ENCODE data around the gene NT5M.

The NT5M gene

DNA sequence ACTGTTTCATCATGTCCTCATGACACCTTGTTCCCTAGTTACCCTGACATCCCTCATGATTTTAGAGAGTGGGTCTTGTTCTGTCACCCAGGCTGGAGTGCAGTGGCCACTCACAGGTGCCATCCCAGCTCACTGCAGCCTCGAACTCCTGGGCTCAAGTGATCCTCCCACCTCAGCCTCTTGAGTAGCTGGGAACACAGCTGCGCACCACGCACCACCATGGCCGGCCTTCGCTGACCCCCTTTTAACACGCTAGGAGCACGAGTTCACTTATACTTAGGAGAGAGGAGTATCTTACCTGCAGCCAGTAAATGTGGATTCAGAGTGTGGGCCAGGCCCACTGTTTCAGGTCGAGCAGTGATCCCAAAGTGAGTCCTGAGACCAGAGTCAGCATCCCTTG lies 21.4 kb downstream of the NT5M start:
- no peak overlapping the region for H3K9ac ChIP-seq (ENCODE audit: low read length)
- no peak for DNase-seq (ENCODE audit: low read depth)
- H3K4me1 ChIP-seq (ENCODE audit: control insufficient read depth, insufficient read depth, low read length): no peaks in the 10 kb centered on the region
- no peaks in the 10 kb centered on the region for H3K36me3 ChIP-seq (ENCODE audit: control insufficient read depth, insufficient read depth, low read length, severe bottlenecking)
- peaks cover 3% of the 10 kb centered on the region for H3K27me3 ChIP-seq (replicated peaks; ENCODE audit: control insufficient read depth, insufficient read depth, low read length)
- H3K9me3 ChIP-seq (ENCODE audit: control insufficient read depth, low read length): no peaks in the 10 kb centered on the region
- no peak overlapping the region for H3K4me3 ChIP-seq (ENCODE audit: low read length)

- peaks cover 3% of the 10 kb centered on the region for H3K27me3 ChIP-seq (replicated peaks; ENCODE audit: control insufficient read depth, insufficient read depth, low read length)
- no peaks in the 10 kb centered on the region for H3K4me1 ChIP-seq (ENCODE audit: control insufficient read depth, insufficient read depth, low read length)
- no peaks in the 10 kb centered on the region for H3K36me3 ChIP-seq (ENCODE audit: control insufficient read depth, insufficient read depth, low read length, severe bottlenecking)
- H3K4me3 ChIP-seq (ENCODE audit: low read length): no peak overlapping the region
- no peak for DNase-seq (ENCODE audit: low read depth)
- H3K9me3 ChIP-seq (ENCODE audit: control insufficient read depth, low read length): no peaks in the 10 kb centered on the region
- no peak overlapping the region for H3K9ac ChIP-seq (ENCODE audit: low read length)
These were observed 22.1 kb downstream of the NT5M start for GRCh38 chr17:17325228-17325627.

DNA sequence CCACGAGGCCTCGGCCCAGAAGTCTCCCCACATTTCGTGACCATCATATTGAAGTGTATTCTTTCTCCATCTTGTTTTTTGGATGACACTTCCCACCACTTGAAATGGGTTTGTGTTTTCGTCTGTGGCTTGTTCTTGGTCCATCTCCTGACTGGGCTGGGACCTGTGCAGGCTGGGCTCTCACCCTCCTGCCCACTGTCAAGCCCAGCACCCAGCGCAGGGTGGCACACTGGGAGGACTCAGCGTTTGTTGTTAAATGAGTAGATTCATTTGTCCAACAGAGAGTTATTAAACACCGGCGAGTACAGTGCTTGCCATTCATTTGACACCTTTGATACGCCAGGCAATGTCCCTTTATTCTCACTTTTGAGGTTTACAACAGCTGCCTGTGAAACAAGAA lies 22.6 kb downstream of the NT5M start:
- no peak overlapping the region for H3K9ac ChIP-seq (ENCODE audit: low read length)
- peaks cover 3% of the 10 kb centered on the region for H3K27me3 ChIP-seq (replicated peaks; ENCODE audit: control insufficient read depth, insufficient read depth, low read length)
- H3K9me3 ChIP-seq (ENCODE audit: control insufficient read depth, low read length): no peaks in the 10 kb centered on the region
- no peak overlapping the region for H3K4me3 ChIP-seq (ENCODE audit: low read length)
- DNase-seq (ENCODE audit: low read depth): no peak
- H3K36me3 ChIP-seq (ENCODE audit: control insufficient read depth, insufficient read depth, low read length, severe bottlenecking): no peaks in the 10 kb centered on the region
- no peaks in the 10 kb centered on the region for H3K4me1 ChIP-seq (ENCODE audit: control insufficient read depth, insufficient read depth, low read length)

GRCh38 chr17:17326275-17326875 lies 23.2 kb downstream of the NT5M start:
- no peak overlapping the region for H3K9ac ChIP-seq (ENCODE audit: low read length)
- no peak overlapping the region for H3K4me3 ChIP-seq (ENCODE audit: low read length)
- H3K36me3 ChIP-seq (ENCODE audit: control insufficient read depth, insufficient read depth, low read length, severe bottlenecking): no peaks in the 10 kb centered on the region
- no peaks in the 10 kb centered on the region for H3K9me3 ChIP-seq (ENCODE audit: control insufficient read depth, low read length)
- H3K27me3 ChIP-seq (replicated peaks; ENCODE audit: control insufficient read depth, insufficient read depth, low read length): peaks cover 3% of the 10 kb centered on the region
- DNase-seq (ENCODE audit: low read depth): no peak
- H3K4me1 ChIP-seq (ENCODE audit: control insufficient read depth, insufficient read depth, low read length): peaks cover 5% of the 10 kb centered on the region

- no peak for DNase-seq (ENCODE audit: low read depth)
- Histone ChIP-seq H3K4me1 (ENCODE audit: control insufficient read depth, insufficient read depth, low read length) (peaks cover 7% of the 10 kb centered on the region), H3K4me3 (ENCODE audit: low read length) (no peak overlapping the region), H3K27me3 (replicated peaks; ENCODE audit: control insufficient read depth, insufficient read depth, low read length) (peaks cover 3% of the 10 kb centered on the region), H3K36me3 (ENCODE audit: control insufficient read depth, insufficient read depth, low read length, severe bottlenecking) (no peaks in the 10 kb centered on the region), H3K9me3 (ENCODE audit: control insufficient read depth, low read length) (no peaks in the 10 kb centered on the region), H3K9ac (ENCODE audit: low read length) (no peak overlapping the region)
These were observed 25.1 kb downstream of the NT5M start for GRCh38 chr17:17328251-17328650.

- DNase-seq (ENCODE audit: low read depth): no peak
- H3K4me3 ChIP-seq (ENCODE audit: low read length): no peak overlapping the region
- H3K27me3 ChIP-seq (replicated peaks; ENCODE audit: control insufficient read depth, insufficient read depth, low read length): no peaks in the 10 kb centered on the region
- H3K36me3 ChIP-seq (ENCODE audit: control insufficient read depth, insufficient read depth, low read length, severe bottlenecking): no peaks in the 10 kb centered on the region
- no peaks in the 10 kb centered on the region for H3K9me3 ChIP-seq (ENCODE audit: control insufficient read depth, low read length)
- no peak overlapping the region for H3K9ac ChIP-seq (ENCODE audit: low read length)
- H3K4me1 ChIP-seq (ENCODE audit: control insufficient read depth, insufficient read depth, low read length): no peaks in the 10 kb centered on the region
These were observed 38.3 kb downstream of the NT5M start for GRCh38 chr17:17341452-17341851.

DNA sequence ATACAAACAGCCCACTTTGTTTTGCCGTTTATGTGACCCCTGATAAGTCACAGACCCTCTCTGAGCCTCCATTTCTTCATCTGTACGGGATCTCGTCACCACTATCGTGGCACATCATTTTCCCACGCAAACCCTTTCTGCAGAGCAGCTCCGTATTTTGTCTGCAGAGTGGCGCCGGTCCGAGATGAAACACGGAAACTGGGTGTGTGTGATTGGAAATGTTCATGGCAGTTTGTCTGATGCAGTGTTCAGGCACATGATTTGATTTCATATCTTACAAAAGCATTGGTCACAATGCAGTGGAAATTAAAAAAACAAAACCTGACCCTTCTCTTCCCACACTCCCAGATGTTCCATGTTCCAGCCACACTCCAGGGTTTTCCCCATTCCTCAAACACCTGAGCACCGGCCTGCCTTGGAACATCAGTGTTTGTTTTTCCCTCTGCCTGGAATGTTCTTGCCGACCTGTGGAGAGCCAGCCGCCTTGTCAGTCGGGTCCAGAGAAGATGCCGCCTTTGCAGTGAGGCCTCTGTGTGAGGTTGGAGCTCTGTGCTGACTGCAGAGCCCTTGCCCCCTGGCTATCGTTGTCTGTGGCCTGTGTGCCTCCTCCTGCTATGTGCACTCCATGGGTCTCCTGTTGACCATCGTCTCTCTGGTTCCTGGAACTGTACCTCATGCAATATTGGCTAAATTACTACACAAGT lies 39.2 kb downstream of the NT5M start:
- no peak for DNase-seq (ENCODE audit: low read depth)

DNA sequence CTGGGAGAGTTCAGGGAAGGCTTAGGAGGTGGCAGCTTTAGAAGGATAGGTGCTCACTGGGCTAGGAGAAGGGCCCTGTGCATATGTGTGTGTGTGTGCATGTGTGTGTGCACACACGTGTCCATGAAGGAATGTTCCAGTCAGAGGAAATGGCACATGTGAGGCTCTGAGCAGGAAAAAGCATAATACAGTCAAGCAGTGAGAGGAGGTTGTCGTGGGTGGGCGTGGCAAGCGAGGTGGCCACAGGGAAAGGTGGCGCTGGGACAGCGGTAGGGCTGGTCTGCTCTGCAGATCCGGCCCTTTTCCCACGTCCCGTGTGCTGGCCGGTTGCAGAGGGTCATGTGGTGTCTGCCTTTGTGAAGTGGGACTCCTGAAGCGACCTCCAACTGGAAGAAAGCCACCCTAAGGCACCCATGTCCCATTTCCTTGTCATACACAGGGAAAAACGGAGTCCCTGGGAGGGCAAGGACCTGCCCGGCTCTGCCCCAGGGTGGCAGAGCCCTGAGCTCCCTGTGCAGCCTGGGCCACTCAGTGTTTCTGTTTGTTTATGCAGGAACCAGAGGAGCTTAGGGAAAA lies 40.1 kb downstream of the NT5M start:
- H3K36me3 ChIP-seq (ENCODE audit: control insufficient read depth, insufficient read depth, low read length, severe bottlenecking): no peaks in the 10 kb centered on the region
- H3K9me3 ChIP-seq (ENCODE audit: control insufficient read depth, low read length): no peaks in the 10 kb centered on the region
- no peak for DNase-seq (ENCODE audit: low read depth)
- no peak overlapping the region for H3K9ac ChIP-seq (ENCODE audit: low read length)
- no peaks in the 10 kb centered on the region for H3K27me3 ChIP-seq (replicated peaks; ENCODE audit: control insufficient read depth, insufficient read depth, low read length)
- H3K4me3 ChIP-seq (ENCODE audit: low read length): no peak overlapping the region
- no peaks in the 10 kb centered on the region for H3K4me1 ChIP-seq (ENCODE audit: control insufficient read depth, insufficient read depth, low read length)

More for the DNA sequence above, 39.2 kb downstream of the NT5M start:
- Histone ChIP-seq H3K9me3 (ENCODE audit: control insufficient read depth, low read length) (no peaks in the 10 kb centered on the region), H3K27me3 (replicated peaks; ENCODE audit: control insufficient read depth, insufficient read depth, low read length) (no peaks in the 10 kb centered on the region), H3K4me1 (ENCODE audit: control insufficient read depth, insufficient read depth, low read length) (no peaks in the 10 kb centered on the region), H3K4me3 (ENCODE audit: low read length) (no peak overlapping the region), H3K36me3 (ENCODE audit: control insufficient read depth, insufficient read depth, low read length, severe bottlenecking) (no peaks in the 10 kb centered on the region), H3K9ac (ENCODE audit: low read length) (no peak overlapping the region)

- H3K4me3 ChIP-seq (ENCODE audit: low read length): no peak overlapping the region
- no peaks in the 10 kb centered on the region for H3K27me3 ChIP-seq (replicated peaks; ENCODE audit: control insufficient read depth, insufficient read depth, low read length)
- H3K9me3 ChIP-seq (ENCODE audit: control insufficient read depth, low read length): no peaks in the 10 kb centered on the region
- peaks cover under 1% of the 10 kb centered on the region for H3K4me1 ChIP-seq (ENCODE audit: control insufficient read depth, insufficient read depth, low read length)
- H3K9ac ChIP-seq (ENCODE audit: low read length): no peak overlapping the region
- no peak for DNase-seq (ENCODE audit: low read depth)
- no peaks in the 10 kb centered on the region for H3K36me3 ChIP-seq (ENCODE audit: control insufficient read depth, insufficient read depth, low read length, severe bottlenecking)
These were observed 40.8 kb downstream of the NT5M start for GRCh38 chr17:17343896-17344506.

DNA sequence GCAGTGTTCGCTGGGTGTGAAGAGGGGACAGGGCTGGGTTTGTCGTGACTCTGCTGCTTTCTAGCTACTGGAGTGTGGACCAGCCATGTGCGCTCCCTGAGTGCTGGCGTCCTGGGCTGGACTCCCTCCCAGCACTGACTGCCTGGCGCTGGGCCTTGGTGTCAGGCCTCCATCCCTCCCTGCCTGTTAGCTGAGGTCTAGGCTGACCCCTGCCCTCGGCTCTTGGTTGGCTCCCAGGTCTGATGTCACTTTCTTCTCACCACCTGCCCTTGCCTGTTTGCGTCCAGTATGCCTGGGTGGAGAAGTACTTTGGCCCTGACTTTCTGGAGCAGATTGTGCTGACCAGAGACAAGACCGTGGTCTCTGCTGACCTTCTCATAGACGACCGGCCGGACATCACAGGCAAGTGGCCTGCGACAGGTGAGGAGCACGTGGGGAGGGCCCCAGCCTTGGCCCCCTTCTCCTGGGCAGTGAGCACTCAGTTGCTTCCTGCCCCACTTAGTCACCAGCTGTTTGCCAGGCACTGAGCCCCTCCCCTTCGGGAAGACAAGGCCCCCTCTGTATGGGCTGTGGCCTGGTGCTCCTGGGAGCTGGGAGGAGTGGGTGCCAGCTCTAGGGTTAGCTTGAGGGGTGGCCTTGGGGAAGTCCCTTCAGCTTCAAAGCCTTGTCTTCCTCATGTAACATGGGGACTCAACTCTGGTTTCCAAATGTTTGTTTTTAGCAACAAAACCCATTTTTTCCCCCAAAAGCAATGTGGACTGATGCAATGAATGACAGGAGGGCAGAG lies 41.5 kb downstream of the NT5M start:
- DNase-seq (ENCODE audit: low read depth): no peak
- H3K9ac ChIP-seq (ENCODE audit: low read length): no peak overlapping the region
- no peaks in the 10 kb centered on the region for H3K27me3 ChIP-seq (replicated peaks; ENCODE audit: control insufficient read depth, insufficient read depth, low read length)
- H3K4me1 ChIP-seq (ENCODE audit: control insufficient read depth, insufficient read depth, low read length): peaks cover 7% of the 10 kb centered on the region
- no peaks in the 10 kb centered on the region for H3K9me3 ChIP-seq (ENCODE audit: control insufficient read depth, low read length)
- H3K4me3 ChIP-seq (ENCODE audit: low read length): no peak overlapping the region
- H3K36me3 ChIP-seq (ENCODE audit: control insufficient read depth, insufficient read depth, low read length, severe bottlenecking): no peaks in the 10 kb centered on the region

GRCh38 chr17:17345294-17345597 lies 42.1 kb downstream of the NT5M start:
- no peak for DNase-seq (ENCODE audit: low read depth)
- Histone ChIP-seq H3K4me1 (ENCODE audit: control insufficient read depth, insufficient read depth, low read length) (peaks cover 12% of the 10 kb centered on the region), H3K9me3 (ENCODE audit: control insufficient read depth, low read length) (no peaks in the 10 kb centered on the region), H3K36me3 (ENCODE audit: control insufficient read depth, insufficient read depth, low read length, severe bottlenecking) (no peaks in the 10 kb centered on the region), H3K4me3 (ENCODE audit: low read length) (no peak overlapping the region), H3K9ac (ENCODE audit: low read length) (no peak overlapping the region), H3K27me3 (replicated peaks; ENCODE audit: control insufficient read depth, insufficient read depth, low read length) (no peaks in the 10 kb centered on the region)

Data from adipocyte (in vitro differentiated cells).